K562 (cell line): ENCODE data around the gene DDAH2. TPM values are rescaled to one million over a fixed set of nuclear protein-coding genes. Genes with fewer than 3 reads are reported as not detected.
A peak's percentile ranks its signal among the peaks of the same experiment; 100 is the strongest.

Experiments used
- BRF1 ChIP-seq: IDR thresholded peaks from 3 replicates; pipeline ENCODE4 v1.6.1; 2011; ENCODE audit warnings: borderline replicate concordance, mild to moderate bottlenecking; ENCODE audit not compliant: insufficient read length; ENCODE audit errors: extremely low read depth
- CBFB ChIP-seq: sonication (generic); formaldehyde crosslinking; IDR thresholded peaks from 2 replicates; pipeline ENCODE4 v1.4.0; 2020; ENCODE audit warnings: mild to moderate bottlenecking, missing genetic modification reagents
- FOXA3 ChIP-seq, 2 experiments: fragments of 450-650 bp in 1 of 2; sonication (generic) in 1 of 2; formaldehyde crosslinking; IDR thresholded peaks in 1 of 2; conservative IDR thresholded peaks in 1 of 2; 2 replicates each; pipeline versions ENCODE4 v1.4.0 to v1.8.0; 2020 to 2022; ENCODE audit warnings: mild to moderate bottlenecking in 2 of 2, missing genetic modification reagents in 1 of 2
- NCOA6 ChIP-seq: fragments of 450-650 bp; IDR thresholded peaks from 2 replicates; pipeline ENCODE4 v1.6.1; 2017; ENCODE audit warnings: mild to moderate bottlenecking
- PTBP1 ChIP-seq: fragments of 200-400 bp; formaldehyde crosslinking; IDR thresholded peaks from 2 replicates; pipeline ENCODE4 v1.6.1; 2017; ENCODE audit warnings: low read depth, low read length
- RBM39 ChIP-seq: fragments of 200-400 bp; formaldehyde crosslinking; optimal IDR thresholded peaks from 2 replicates; pipeline ENCODE3; 2018; ENCODE audit warnings: low read depth, low read length
- RCOR1 ChIP-seq, 2 experiments: IDR thresholded peaks; 2 replicates each; pipeline ENCODE4 v1.6.1; 2012; ENCODE audit warnings: low read depth in 2 of 2, low read length in 2 of 2, borderline replicate concordance in 1 of 2, improper control_type of control experiment in 1 of 2
- SIN3A ChIP-seq, 2 experiments: fragments of 150-350 bp in 1 of 2; IDR thresholded peaks; 2 replicates each; pipeline ENCODE4 v1.6.1; 2011 to 2016; ENCODE audit warnings: borderline replicate concordance in 2 of 2, low read depth in 2 of 2, low read length in 2 of 2, mild to moderate bottlenecking in 2 of 2, moderate library complexity in 2 of 2; ENCODE audit not compliant: control insufficient read depth in 1 of 2
- SNRNP70 ChIP-seq: fragments of 200-400 bp; formaldehyde crosslinking; optimal IDR thresholded peaks from 2 replicates; pipeline ENCODE3; 2017; ENCODE audit warnings: low read depth, low read length
- SRF ChIP-seq, 2 experiments: fragments of 250-450, 450-650 bp in 1 of 2; sonication (Bioruptor Pico) in 1 of 2; sonication (generic) in 1 of 2; formaldehyde crosslinking; IDR thresholded peaks; 2 replicates each; pipeline versions ENCODE4 v1.5.0 to v1.5.1; 2020 to 2022; ENCODE audit warnings: mild to moderate bottlenecking in 1 of 2, missing genetic modification reagents in 1 of 2
- ZBTB7A ChIP-seq: IDR thresholded peaks from 2 replicates; pipeline ENCODE4 v1.6.1; 2011; ENCODE audit warnings: low read depth, mild to moderate bottlenecking, low read length, moderate library complexity, borderline replicate concordance; ENCODE audit not compliant: control insufficient read depth
- ZNF12 ChIP-seq: sonication (generic); formaldehyde crosslinking; IDR thresholded peaks from 2 replicates; pipeline ENCODE4 v1.4.0; 2020; ENCODE audit warnings: mild to moderate bottlenecking, missing genetic modification reagents
- ZNF217 ChIP-seq: sonication (generic); formaldehyde crosslinking; IDR thresholded peaks from 2 replicates; pipeline ENCODE4 v1.8.0; 2022; ENCODE audit warnings: mild to moderate bottlenecking, missing genetic modification reagents
- ZNF3 ChIP-seq: fragments of 250-450 bp; sonication (Bioruptor Pico); IDR thresholded peaks from 2 replicates; pipeline ENCODE4 v1.5.0; 2021; ENCODE audit warnings: mild to moderate bottlenecking, moderate library complexity
- ZNF316 ChIP-seq: fragments of 450-650 bp; IDR thresholded peaks from 2 replicates; pipeline ENCODE4 v1.6.1; 2016
- ZNF431 ChIP-seq: sonication (generic); formaldehyde crosslinking; IDR thresholded peaks from 2 replicates; pipeline ENCODE4 v1.8.0; 2022; ENCODE audit warnings: mild to moderate bottlenecking, missing genetic modification reagents
- ZNF609 ChIP-seq: sonication (generic); formaldehyde crosslinking; IDR thresholded peaks from 2 replicates; pipeline ENCODE4 v1.8.1; 2023; ENCODE audit warnings: missing genetic modification reagents, mild to moderate bottlenecking, borderline replicate concordance
- polyA plus RNA-seq, 8 experiments: library from polyadenylated mRNA; depleted of rRNA in 4 of 8; stranded (reverse) in 5 of 8; unstranded in 3 of 8; fragments of >200 nt; fragmentation: Nextera tagmentation in 2 of 8; fragmentation: Illumina TruSeq in 1 of 8; extraction: Ambion mirVana in 2 of 8; extraction: Trizol in 1 of 8; gene quantifications; 2 replicates each; pipeline versions ENCODE4 v1.2.1 to v1.2.3, GENCODE V29; 2011 to 2014; ENCODE audit warnings: inconsistent platforms in 1 of 8, missing spikeins in 1 of 8
- total RNA-seq, 7 experiments: library from RNA; depleted of rRNA in 6 of 7; stranded (reverse); fragments of >200 nt in 6 of 7; fragmentation: Illumina TruSeq in 2 of 7; extraction: Trizol in 2 of 7; gene quantifications; 2 replicates each; pipeline versions ENCODE4 v1.2.1 to v1.2.3, GENCODE V29; 2011 to 2021; ENCODE audit warnings: low replicate concordance in 1 of 7
- TF ChIP-seq, protein P1 (sequence below), 2 experiments: fragments of 450-650 bp in 1 of 2; sonication (generic) in 1 of 2; formaldehyde crosslinking; conservative IDR thresholded peaks; 2 replicates each; pipeline versions ENCODE4 v1.4.0 to v1.8.1; 2020 to 2022; ENCODE audit warnings: mild to moderate bottlenecking in 1 of 2, missing genetic modification reagents in 1 of 2
- TF ChIP-seq, protein P2 (sequence below): fragments of 450-650 bp; formaldehyde crosslinking; IDR thresholded peaks from 2 replicates; pipeline ENCODE4 v1.4.0; 2022; ENCODE audit warnings: missing genetic modification characterization

DDAH2 gene
- total and polyA plus RNA-seq, 9 of the 15 experiments (the other 6 are each of a cell fraction or from before 2014, with no cell fraction given), result 1.8 to 45.4 (median 21.4) TPM

- no peak for TF ChIP-seq ZBTB7A
- TF ChIP-seq SRF (CRISPR knock-in tag; IDR thresholded peaks at IDR 0.05), result 0 out of 4 replicates have a peak, but pooled peaks of 1 of the 2 experiments have one; percentile 4
- TF ChIP-seq RBM39, result peak; percentile 2
- TF ChIP-seq NCOA6, result no peak
- TF ChIP-seq, protein P1, sequence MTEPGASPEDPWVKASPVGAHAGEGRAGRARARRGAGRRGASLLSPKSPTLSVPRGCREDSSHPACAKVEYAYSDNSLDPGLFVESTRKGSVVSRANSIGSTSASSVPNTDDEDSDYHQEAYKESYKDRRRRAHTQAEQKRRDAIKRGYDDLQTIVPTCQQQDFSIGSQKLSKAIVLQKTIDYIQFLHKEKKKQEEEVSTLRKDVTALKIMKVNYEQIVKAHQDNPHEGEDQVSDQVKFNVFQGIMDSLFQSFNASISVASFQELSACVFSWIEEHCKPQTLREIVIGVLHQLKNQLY (CRISPR knock-in tag; conservative IDR thresholded peaks at IDR 0.05), result 0 out of 4 replicates have a peak, but pooled peaks of 1 of the 2 experiments have one; percentile 62
- 0 out of 2 replicates have a peak, but pooled peaks have one; percentile 43 for TF ChIP-seq ZNF431 (CRISPR knock-in tag)
- no peak for TF ChIP-seq ZNF12
- TF ChIP-seq SNRNP70, result peak; percentile 1
- TF ChIP-seq PTBP1, result 0 out of 2 replicates have a peak, but pooled peaks have one; percentile 5
- TF ChIP-seq ZNF316, result peak; percentile 67
- no peak for TF ChIP-seq BRF1
- 0 out of 4 replicates have a peak, but pooled peaks of 1 of the 2 experiments have one; percentile 59 for TF ChIP-seq FOXA3 (CRISPR knock-in tag; conservative IDR thresholded peaks at IDR 0.05 in 1 of 2, IDR thresholded peaks at IDR 0.05 in 1 of 2)
- peak; percentile 66; the same call in 1 of the 2 replicates for TF ChIP-seq ZNF609 (CRISPR knock-in tag)
- TF ChIP-seq ZNF217 (CRISPR knock-in tag), result no peak
- no peak for TF ChIP-seq ZNF3
- no peak for TF ChIP-seq CBFB
- TF ChIP-seq SIN3A (IDR thresholded peaks at IDR 0.05; ENCODE audit: borderline replicate concordance in 2 of 2, control insufficient read depth in 1 of 2, low read depth in 2 of 2, low read length in 2 of 2), result no peak
- TF ChIP-seq, protein P2, sequence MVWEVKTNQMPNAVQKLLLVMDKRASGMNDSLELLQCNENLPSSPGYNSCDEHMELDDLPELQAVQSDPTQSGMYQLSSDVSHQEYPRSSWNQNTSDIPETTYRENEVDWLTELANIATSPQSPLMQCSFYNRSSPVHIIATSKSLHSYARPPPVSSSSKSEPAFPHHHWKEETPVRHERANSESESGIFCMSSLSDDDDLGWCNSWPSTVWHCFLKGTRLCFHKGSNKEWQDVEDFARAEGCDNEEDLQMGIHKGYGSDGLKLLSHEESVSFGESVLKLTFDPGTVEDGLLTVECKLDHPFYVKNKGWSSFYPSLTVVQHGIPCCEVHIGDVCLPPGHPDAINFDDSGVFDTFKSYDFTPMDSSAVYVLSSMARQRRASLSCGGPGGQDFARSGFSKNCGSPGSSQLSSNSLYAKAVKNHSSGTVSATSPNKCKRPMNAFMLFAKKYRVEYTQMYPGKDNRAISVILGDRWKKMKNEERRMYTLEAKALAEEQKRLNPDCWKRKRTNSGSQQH (CRISPR knock-in tag), result peak; percentile 35; the same call in 1 of the 2 replicates
- TF ChIP-seq RCOR1 (IDR thresholded peaks at IDR 0.05; ENCODE audit: borderline replicate concordance in 1 of 2, low read depth in 2 of 2, low read length in 2 of 2), result no peak
Measured at GRCh38 chr6:31727717-31728671, 1.1 kb downstream of the DDAH2 start (continued).
